WTC11 (cell line): ENCODE results near the gene ETV3.

ENCODE experiments used
- CTCF ChIP-seq: fragments of 200-600 bp; IDR thresholded peaks from 2 replicates; pipeline ENCODE4 v1.8.0; 2022; ENCODE audit warnings: antibody characterized with exemption
- NR3C1 ChIP-seq: sonication (generic); formaldehyde crosslinking; conservative IDR thresholded peaks from 2 replicates; pipeline ENCODE4 v1.8.1; 2023; ENCODE audit warnings: low read depth, mild to moderate bottlenecking, missing genetic modification reagents

GRCh38 chr1:157157501-157158190 lies 19.5 kb upstream of the ETV3 start:
- TF ChIP-seq CTCF (no peak), NR3C1 (CRISPR knock-in tag) (no peak)
